Peyer's patch (tissue), 4 donors: Measurements from ENCODE around the gene DOLK. TPM values are rescaled to one million over a fixed set of nuclear protein-coding genes. Genes with fewer than 3 reads are reported as not detected.
A peak's percentile ranks its signal among the peaks of the same experiment; 100 is the strongest.

Experiments
- DNase-seq, 3 donors: peaks; one replicate each; pipeline ENCODE4 v3.0.0-alpha.2; 2017 to 2019
- H3K27ac ChIP-seq, 4 donors: fragments of 200-600 bp; sonication (generic); one replicate each; pipeline ENCODE4 v1.5.1; 2016 to 2019
- H3K27me3 ChIP-seq, 2 donors: fragments of 200-600 bp; sonication (generic); one replicate each; pipeline ENCODE4 v1.5.1; 2019
- H3K36me3 ChIP-seq, 3 donors: fragments of 200-600 bp; sonication (generic); one replicate each; pipeline ENCODE4 v1.5.1; 2016 to 2019
- H3K4me1 ChIP-seq, 4 donors: fragments of 200-600 bp; sonication (generic); one replicate each; pipeline ENCODE4 v1.5.1; 2016 to 2019
- H3K4me3 ChIP-seq, 4 donors: fragments of 200-600 bp; sonication (generic); 1 replicate in 3 of 4; 2 replicates in 1 of 4; pipeline ENCODE4 v1.5.1; 2016 to 2019; ENCODE audit warnings: mild to moderate bottlenecking in 1 of 4
- H3K9me3 ChIP-seq, 4 donors: fragments of 200-600 bp; sonication (generic); one replicate each; pipeline ENCODE4 v1.5.1; 2016 to 2019; ENCODE audit warnings: mild to moderate bottlenecking in 1 of 4
- CTCF ChIP-seq, 6 experiments: fragments of 450-650 bp in 4 of 6; fragments of 200-600 bp in 2 of 6; sonication (generic) in 1 of 6; IDR thresholded peaks; one replicate each; pipeline ENCODE4 v1.5.1; 2017 to 2019; ENCODE audit warnings: antibody characterized with exemption in 6 of 6, mild to moderate bottlenecking in 3 of 6, moderate library complexity in 1 of 6
- POLR2A ChIP-seq, 2 donors: fragments of 450-650 bp; IDR thresholded peaks; one replicate each; pipeline ENCODE4 v1.5.1; 2017; ENCODE audit warnings: antibody characterized with exemption in 2 of 2, mild to moderate bottlenecking in 2 of 2, moderate library complexity in 2 of 2
- total RNA-seq, 4 donors: library from RNA; depleted of rRNA; stranded (reverse); fragments of >200 nt; gene quantifications; one replicate each; pipeline ENCODE4 v1.1.0, GENCODE V29; 2016

The DOLK gene
- total RNA-seq, result 10 to 100 TPM in 2 of 4 donors, 1 to 10 TPM in 2; 4.1 to 12.3 (median 10.6) TPM

- peak in 1 of 6 experiments; percentile 1 for TF ChIP-seq CTCF (IDR thresholded peaks at IDR 0.05)
- TF ChIP-seq POLR2A (IDR thresholded peaks at IDR 0.05), result peak; percentile 78 to 85
- peak within 1 kb of the TSS; percentile 90 to 92 (median 90) for H3K27ac ChIP-seq
- H3K4me1 ChIP-seq, result peaks cover 0 to 12% (median 6%) of the 10 kb centered on the region in 4 donors
- peaks cover 0 to 10% (median 0%) of the 10 kb centered on the region in 3 donors for H3K36me3 ChIP-seq
- no peaks in the 10 kb centered on the region for H3K9me3 ChIP-seq
- peak; percentile 97 to 99 (median 98) for DNase-seq
- H3K27me3 ChIP-seq, result no peaks in the 10 kb centered on the region
- H3K4me3 ChIP-seq, result peak within 1 kb of the TSS; percentile 76 to 93 (median 88)
Measured at GRCh38 chr9:128947527-128948301, at the start of gene DOLK, which contains the start of gene NUP188. DOLK (minus strand) TSS chr9:128947603; CDS start chr9:128947303, 300 bp downstream. NUP188 (plus strand) TSS chr9:128947699; CDS start chr9:128947720, 21 bp downstream.

DNA sequence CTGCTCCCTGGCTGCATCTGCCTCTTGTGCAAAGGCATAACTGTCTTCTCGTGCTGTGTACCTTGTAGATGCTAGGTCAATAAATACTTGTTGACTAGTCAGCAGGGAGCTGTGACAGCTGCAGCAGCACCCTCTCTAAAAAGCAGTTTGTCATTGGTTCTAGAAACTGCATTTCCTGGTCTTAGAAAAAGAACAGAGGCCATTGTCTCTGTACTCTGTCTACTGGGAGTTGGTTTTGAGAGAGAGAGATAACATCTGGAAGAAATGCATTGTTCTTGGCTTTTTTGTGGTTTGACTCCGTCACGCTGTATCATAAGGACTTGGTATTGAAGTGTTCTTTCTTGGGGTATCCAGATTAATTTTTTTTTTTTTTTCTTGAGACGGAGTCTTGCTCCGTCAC, 48.4 kb upstream of the DOLK start:
- Histone ChIP-seq H3K36me3 (peaks cover 0 to 93% (median 0%) of the 10 kb centered on the region in 3 donors), H3K27ac (no peak overlapping the region), H3K4me3 (no peak overlapping the region), H3K4me1 (no peaks in the 10 kb centered on the region), H3K27me3 (no peaks in the 10 kb centered on the region), H3K9me3 (no peaks in the 10 kb centered on the region)
- no peak for DNase-seq
- TF ChIP-seq POLR2A (IDR thresholded peaks at IDR 0.05) (no peak), CTCF (IDR thresholded peaks at IDR 0.05) (no peak)

DNA sequence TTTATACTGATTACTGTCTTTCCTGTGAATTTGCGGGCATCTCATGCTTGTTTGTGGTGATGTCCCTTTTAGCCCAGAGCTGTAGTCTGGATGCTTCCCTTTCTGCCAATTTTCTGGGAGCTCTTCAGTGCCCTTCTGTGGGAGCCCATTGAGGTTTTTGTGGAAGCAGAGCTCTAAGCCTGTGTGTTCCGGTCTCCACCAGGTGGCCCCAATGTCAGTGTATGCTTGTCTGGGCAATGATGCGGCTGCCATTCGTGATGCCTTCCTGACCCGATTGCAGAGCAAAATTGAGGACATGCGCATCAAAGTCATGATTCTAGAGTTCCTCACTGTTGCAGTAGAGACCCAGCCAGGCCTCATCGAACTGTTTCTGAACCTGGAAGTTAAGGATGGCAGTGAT, 45.6 kb upstream of the DOLK start:
- TF ChIP-seq CTCF (IDR thresholded peaks at IDR 0.05), result peak in 3 of 6 experiments; percentile 7 to 26 (median 12)
- TF ChIP-seq POLR2A (IDR thresholded peaks at IDR 0.05), result no peak
- Histone ChIP-seq H3K9me3 (no peaks in the 10 kb centered on the region), H3K4me1 (no peaks in the 10 kb centered on the region), H3K36me3 (peaks cover 0 to 92% (median 0%) of the 10 kb centered on the region in 3 donors), H3K4me3 (no peak overlapping the region), H3K27ac (no peak overlapping the region), H3K27me3 (no peaks in the 10 kb centered on the region)
- no peak for DNase-seq

GRCh38 chr9:128987805-128988204, 40.4 kb upstream of the DOLK start:
- Histone ChIP-seq H3K36me3 (peaks cover 0 to 91% (median 4%) of the 10 kb centered on the region in 3 donors), H3K27me3 (no peaks in the 10 kb centered on the region), H3K9me3 (no peaks in the 10 kb centered on the region), H3K4me3 (no peak overlapping the region), H3K4me1 (no peaks in the 10 kb centered on the region), H3K27ac (no peak overlapping the region)
- no peak for DNase-seq
- TF ChIP-seq CTCF (IDR thresholded peaks at IDR 0.05) (no peak), POLR2A (IDR thresholded peaks at IDR 0.05) (no peak)

DNA sequence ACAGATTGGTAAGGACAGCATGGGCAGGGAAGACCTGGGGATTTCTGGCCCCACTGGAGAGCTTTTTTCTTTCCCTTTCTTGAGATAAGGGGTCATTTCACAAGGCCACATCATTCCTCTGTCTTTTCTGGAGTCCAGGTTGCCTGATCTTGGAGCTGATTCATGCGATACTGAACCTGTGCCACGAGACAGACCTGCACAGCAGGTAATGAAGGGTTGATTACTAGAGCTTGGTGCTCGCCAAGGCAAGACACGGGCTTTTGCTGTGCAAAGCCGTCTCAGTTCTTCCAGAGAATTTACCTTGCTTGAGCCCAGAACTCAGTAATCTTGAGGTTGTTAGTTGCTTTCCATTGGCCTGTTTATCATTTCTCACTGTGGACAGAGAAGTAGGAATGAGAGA, 39.3 kb upstream of the DOLK start:
- no peaks in the 10 kb centered on the region for H3K4me1 ChIP-seq
- no peak overlapping the region for H3K4me3 ChIP-seq
- H3K36me3 ChIP-seq, result peaks cover 0 to 95% (median 4%) of the 10 kb centered on the region in 3 donors
- no peak for TF ChIP-seq CTCF (IDR thresholded peaks at IDR 0.05)
- no peak for TF ChIP-seq POLR2A (IDR thresholded peaks at IDR 0.05)
- H3K9me3 ChIP-seq, result no peaks in the 10 kb centered on the region
- H3K27ac ChIP-seq, result no peak overlapping the region
- H3K27me3 ChIP-seq, result no peaks in the 10 kb centered on the region
- no peak for DNase-seq
